K562 (cell line): ENCODE results near the gene TMCC1. TPM values are rescaled to one million over a fixed set of nuclear protein-coding genes. Genes with fewer than 3 reads are reported as not detected.

ENCODE experiments used
- ATAC-seq: fragments of 200-7000 bp; cut with Tn5 transposase; 3 replicates; pipeline ENCODE4 v1.9.1; 2020; ENCODE audit warnings: moderate library complexity
- BruUV-seq: library from RNA; stranded (reverse); fragments of 400-500 nt; replicated peaks from 2 replicates; lab custom pipeline; 2021; lab: Mats Ljungman, UMichigan
- CTCF ChIA-PET: fragments of 300-600 bp; formaldehyde crosslinking; extraction: SDS; loops from one replicate; lab custom pipeline; 2021; ENCODE audit warnings: low intra/inter-chr PET ratio; lab: Yijun Ruan, JAX
- POLR2A ChIA-PET: fragments of 300-600, 350-650 bp; sonication (Branson Sonifier 250); formaldehyde crosslinking; extraction: SDS; loops from one replicate; lab custom pipeline; 2021; ENCODE audit warnings: antibody characterized with exemption, inconsistent platforms; lab: Yijun Ruan, JAX
- DNase-seq, 4 experiments: peaks; one replicate each; pipeline versions ENCODE4 v3.0.0 to v3.0.0-alpha.2; 2011 to 2018; ENCODE audit warnings: low spot score in 3 of 4, mixed read lengths in 3 of 4; ENCODE audit errors: extremely low read depth in 1 of 4
- FAIRE-seq: peaks from 2 replicates; lab custom pipeline; 2011; peaks lifted over from hg19 to GRCh38; lab: Jason Lieb, UNC
- H2AFZ ChIP-seq: 2 replicates; pipeline ENCODE4 v1.6.0; 2011; ENCODE audit warnings: low read depth, low read length, control low read depth, inconsistent platforms
- H3K27ac ChIP-seq: fragments of 200-600 bp; 3 replicates; pipeline ENCODE4 v1.8.0; 2011; ENCODE audit warnings: low read depth, mild to moderate bottlenecking, control low read depth, inconsistent platforms, low read length, moderate library complexity, mixed read lengths; ENCODE audit errors: extremely low read depth
- H3K27me3 ChIP-seq, 2 experiments: fragments of 300-600 bp in 1 of 2; 2 replicates in 1 of 2; 3 replicates in 1 of 2; pipeline versions ENCODE4 v1.6.0 to v1.8.0; 2011; ENCODE audit warnings: inconsistent platforms in 2 of 2, low read length in 2 of 2, mild to moderate bottlenecking in 1 of 2, mixed read lengths in 1 of 2, moderate library complexity in 1 of 2; ENCODE audit not compliant: control insufficient read depth in 2 of 2, insufficient read depth in 2 of 2
- H3K36me3 ChIP-seq: fragments of 300-600 bp; 3 replicates; pipeline ENCODE4 v1.8.0; 2011; ENCODE audit warnings: mild to moderate bottlenecking, low read length, inconsistent platforms; ENCODE audit not compliant: control insufficient read depth, insufficient read depth
- H3K4me1 ChIP-seq, 2 experiments: fragments of 200-600 bp in 1 of 2; replicated peaks in 1 of 2; 2 replicates in 1 of 2; 3 replicates in 1 of 2; pipeline versions ENCODE4 v1.5.1 to v1.8.0; 2011; ENCODE audit warnings: inconsistent platforms in 2 of 2, low read length in 2 of 2, mild to moderate bottlenecking in 1 of 2, mixed read lengths in 1 of 2, moderate library complexity in 1 of 2; ENCODE audit not compliant: control insufficient read depth in 2 of 2, insufficient read depth in 2 of 2
- H3K4me2 ChIP-seq: 2 replicates; pipeline ENCODE4 v1.6.1; 2011; ENCODE audit warnings: low read length, control low read depth, inconsistent platforms, mixed read lengths; ENCODE audit not compliant: insufficient read depth
- H3K4me3 ChIP-seq: fragments of 200-600 bp; sonication (generic), shearing (Covaris generic); 2 replicates; pipeline ENCODE4 v1.5.1; 2016; ENCODE audit warnings: control low read depth, inconsistent platforms
- H3K79me2 ChIP-seq: fragments of 200-600 bp; 3 replicates; pipeline ENCODE4 v1.8.0; 2011; ENCODE audit warnings: low read length, inconsistent platforms; ENCODE audit not compliant: control insufficient read depth, insufficient read depth
- H3K9ac ChIP-seq, 2 experiments: 2 replicates each; pipeline versions ENCODE4 v1.6.0 to v1.6.1; 2011; ENCODE audit warnings: low read depth in 2 of 2, low read length in 2 of 2, control low read depth in 1 of 2, inconsistent platforms in 1 of 2, mild to moderate bottlenecking in 1 of 2, mixed read lengths in 1 of 2; ENCODE audit not compliant: insufficient read depth in 1 of 2
- H3K9me1 ChIP-seq: one replicate; pipeline ENCODE4 v1.6.0; 2011; ENCODE audit warnings: inconsistent platforms, mild to moderate bottlenecking, low read length, moderate library complexity; ENCODE audit not compliant: control insufficient read depth, insufficient read depth
- H3K9me3 ChIP-seq: replicated peaks from 2 replicates; pipeline ENCODE4 v1.5.1; 2011; ENCODE audit warnings: low read depth, low read length, inconsistent platforms; ENCODE audit not compliant: control insufficient read depth, insufficient read depth
- H4K20me1 ChIP-seq: replicated peaks from 2 replicates; pipeline ENCODE4 v1.6.1; 2011; ENCODE audit warnings: low read length, inconsistent platforms, mixed read lengths; ENCODE audit not compliant: control insufficient read depth, insufficient read depth
- DPF2 ChIP-seq: fragments of 450-650 bp; IDR thresholded peaks from 2 replicates; pipeline ENCODE4 v1.6.1; 2016
- E2F8 ChIP-seq: fragments of 450-650 bp; IDR thresholded peaks from 2 replicates; pipeline ENCODE4 v1.7.1; 2018; ENCODE audit warnings: mild to moderate bottlenecking, low read depth; ENCODE audit not compliant: partially characterized antibody
- ETS1 ChIP-seq: conservative IDR thresholded peaks from 2 replicates; pipeline ENCODE4 v1.6.1; 2011; ENCODE audit warnings: low read depth, mild to moderate bottlenecking, low read length; ENCODE audit not compliant: control insufficient read depth
- HSF4 ChIP-seq: fragments of 250-450 bp; sonication (Bioruptor Pico); IDR thresholded peaks from 2 replicates; pipeline ENCODE4 v2.1.2; 2022; ENCODE audit warnings: mild to moderate bottlenecking, moderate library complexity, borderline replicate concordance
- MED1 ChIP-seq: sonication (generic); formaldehyde crosslinking; IDR thresholded peaks from 2 replicates; pipeline ENCODE4 v1.8.1; 2023; ENCODE audit warnings: missing genetic modification reagents, borderline replicate concordance
- NCOA6 ChIP-seq: fragments of 450-650 bp; IDR thresholded peaks from 2 replicates; pipeline ENCODE4 v1.6.1; 2017; ENCODE audit warnings: mild to moderate bottlenecking
- SETDB1 ChIP-seq: IDR thresholded peaks from one replicate; pipeline ENCODE4 v1.6.1; 2012; ENCODE audit warnings: low read length, control low read depth, inconsistent platforms
- ZNF717 ChIP-seq: fragments of 250-450 bp; sonication (Bioruptor Pico); IDR thresholded peaks from 2 replicates; pipeline ENCODE4 v1.5.0; 2021
- WGBS: fragments of 100-300 bp; shearing (Covaris generic); methylation state at CpG from one replicate; pipeline ENCODE4 v1.1.6; 2016; ENCODE audit warnings: low coverage, mixed read lengths; ENCODE audit not compliant: insufficient coverage; ENCODE audit errors: missing lambda C conversion rate; 5-methylcytosine and 5-hydroxymethylcytosine counted together
- in situ Hi-C: fragments of 300-500 bp; cut with MboI; formaldehyde crosslinking; loops from 4 replicates; pipeline ENCODE4 v1.15.0; 2018; ENCODE audit warnings: inconsistent platforms, mixed read lengths
- intact Hi-C: fragments of 100-400 bp; cut with micrococcal nuclease; formaldehyde crosslinking; loops from 2 replicates; pipeline ENCODE4 v1.14.2; 2022
- polyA plus RNA-seq, 8 experiments: library from polyadenylated mRNA; depleted of rRNA in 4 of 8; stranded (reverse) in 5 of 8; unstranded in 3 of 8; fragments of >200 nt; fragmentation: Nextera tagmentation in 2 of 8; fragmentation: Illumina TruSeq in 1 of 8; extraction: Ambion mirVana in 2 of 8; extraction: Trizol in 1 of 8; gene quantifications; 2 replicates each; pipeline versions ENCODE4 v1.2.1 to v1.2.3, GENCODE V29; 2011 to 2014; ENCODE audit warnings: inconsistent platforms in 1 of 8, missing spikeins in 1 of 8
- total RNA-seq, 7 experiments: library from RNA; depleted of rRNA in 6 of 7; stranded (reverse); fragments of >200 nt in 6 of 7; fragmentation: Illumina TruSeq in 2 of 7; extraction: Trizol in 2 of 7; gene quantifications; 2 replicates each; pipeline versions ENCODE4 v1.2.1 to v1.2.3, GENCODE V29; 2011 to 2021; ENCODE audit warnings: low replicate concordance in 1 of 7

The TMCC1 gene
- total and polyA plus RNA-seq, 9 of the 15 experiments (the other 6 are each of a cell fraction or from before 2014, with no cell fraction given) = 0.89 to 8.7 (median 4.0) TPM

- Histone ChIP-seq H3K36me3 (no peaks in the 10 kb centered on the region), H3K9me3 (no peaks in the 10 kb centered on the region), H4K20me1 (no peaks in the 10 kb centered on the region), H3K4me3 (no peak overlapping the region), H3K27me3 (no peaks in the 10 kb centered on the region), H3K4me2 (no peak overlapping the region), H2AFZ (no peak overlapping the region), H3K9ac (no peak overlapping the region), H3K9me1 (no peaks in the 10 kb centered on the region), H3K79me2 (no peaks in the 10 kb centered on the region), H3K27ac (no peak overlapping the region), H3K4me1 (peaks cover 0 to 25% of the 10 kb centered on the region in 2 experiments; a peak in 2 of 5 replicates)
- intact Hi-C loops = no loop called here
- BruUV-seq = no TSS peak
- 38% methylated on average over 6 of the region's 9 CpGs for WGBS
- in situ Hi-C loops = no loop called here
- DNase-seq (no peak), FAIRE-seq (no peak), ATAC-seq (no peak)
- POLR2A ChIA-PET = interaction anchor here (0.6 to 1.0 kb wide), 3 partner anchors 11 to 162 kb away, joined by 3 read pairs; no protein-coding TSS in a partner anchor
- TF ChIP-seq ZNF717 (CRISPR knock-in tag) = no peak
- TF ChIP-seq NCOA6 = no peak
- TF ChIP-seq SETDB1 = no peak
- no peak for TF ChIP-seq ETS1
- TF ChIP-seq MED1 (CRISPR knock-in tag) = no peak
- no peak for TF ChIP-seq DPF2
- TF ChIP-seq HSF4 (CRISPR knock-in tag) = no peak
- no peak for TF ChIP-seq E2F8
- CTCF ChIA-PET = no interaction called here
Measured at GRCh38 chr3:129632056-129632455, 261.5 kb downstream of the TMCC1 start.
